Esophagus (tissue), 2 donors: ENCODE measurements around the gene CR2. TPM values are rescaled to one million over a fixed set of nuclear protein-coding genes. Genes with fewer than 3 reads are reported as not detected.

Experiments used
- H3K27ac ChIP-seq, 2 donors: one replicate each; pipeline ENCODE4 v1.5.1; 2013; ENCODE audit warnings: low read depth in 2 of 2, mild to moderate bottlenecking in 2 of 2, inconsistent platforms in 1 of 2, low read length in 1 of 2, moderate library complexity in 1 of 2
- H3K27me3 ChIP-seq, 2 donors: one replicate each; pipeline ENCODE4 v1.6.1; 2013; ENCODE audit warnings: low read length in 2 of 2, control low read depth in 1 of 2, mild to moderate bottlenecking in 1 of 2; ENCODE audit not compliant: insufficient read depth in 2 of 2, control insufficient read depth in 1 of 2
- H3K36me3 ChIP-seq, 2 donors: one replicate each; pipeline ENCODE4 v1.6.1; 2013; ENCODE audit warnings: low read length in 1 of 2; ENCODE audit not compliant: control insufficient read depth in 2 of 2, insufficient read depth in 2 of 2
- H3K4me1 ChIP-seq, 2 donors: one replicate each; pipeline ENCODE4 v1.6.1; 2013; ENCODE audit warnings: low read length in 1 of 2; ENCODE audit not compliant: control insufficient read depth in 2 of 2, insufficient read depth in 2 of 2
- H3K4me3 ChIP-seq, 2 donors: one replicate each; pipeline ENCODE4 v1.5.1; 2013; ENCODE audit warnings: low read length in 2 of 2, mild to moderate bottlenecking in 2 of 2, low read depth in 1 of 2, moderate library complexity in 1 of 2
- H3K9me3 ChIP-seq, 2 donors: one replicate each; pipeline ENCODE4 v1.6.1; 2013; ENCODE audit warnings: mild to moderate bottlenecking in 2 of 2, low read depth in 1 of 2, low read length in 1 of 2, moderate library complexity in 1 of 2; ENCODE audit not compliant: control insufficient read depth in 2 of 2, insufficient read depth in 1 of 2
- WGBS, 2 donors: extraction: QIAGEN DNeasy Blood & Tissue Kit; methylation state at CpG; one replicate each; pipeline ENCODE4 v1.1.7; 2013; 5-methylcytosine and 5-hydroxymethylcytosine counted together
- polyA plus RNA-seq, 2 donors: library from polyadenylated mRNA; stranded (reverse); fragments of 200-250 nt; gene quantifications; one replicate each; pipeline ENCODE4 v1.2.3, GENCODE V29; 2013
- donor health status: healthy with polysubstance abuse.
- donor health status: Bipolar disorder and iron deficiency.

Gene CR2
- polyA plus RNA-seq, 2 donors, result 0.02 to 0.06 TPM

- Histone ChIP-seq H3K27me3 (peaks cover 3% of the 10 kb centered on the region in 2 donors), H3K9me3 (no peaks in the 10 kb centered on the region)
- 0 to 2% methylated on average over 4 of the region's 4 CpGs for WGBS, 2 donors
Measured at GRCh38 chr1:207499573-207499972, 45.4 kb downstream of the CR2 start.

DNA sequence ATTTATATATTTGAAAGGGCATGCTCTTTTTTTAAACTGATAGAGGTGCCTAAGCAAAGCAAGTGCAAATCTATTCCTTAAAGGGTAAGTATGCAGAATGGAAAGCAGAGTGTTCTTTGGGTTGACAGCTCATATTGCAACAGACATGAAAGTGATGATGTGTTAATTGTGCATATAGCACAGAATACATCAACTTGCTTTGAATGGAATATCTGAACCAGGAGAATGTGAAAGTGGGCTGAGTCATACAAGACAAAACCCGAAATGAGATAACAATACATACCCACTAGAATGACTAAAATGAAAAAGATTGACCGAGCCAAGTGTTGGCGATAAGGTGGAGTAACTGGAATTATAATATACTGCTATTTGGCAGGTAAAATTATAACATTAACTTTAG is 46.2 kb downstream of the CR2 start:
- 53 to 67% methylated on average over 3 of the region's 3 CpGs for WGBS, 2 donors
- H3K4me1 ChIP-seq, result peaks cover 0 to 4% of the 10 kb centered on the region in 2 donors
- H3K27ac ChIP-seq, result no peak overlapping the region
- no peak overlapping the region for H3K4me3 ChIP-seq
- peaks cover 3% of the 10 kb centered on the region in 2 donors for H3K27me3 ChIP-seq
- no peaks in the 10 kb centered on the region for H3K36me3 ChIP-seq
- no peaks in the 10 kb centered on the region for H3K9me3 ChIP-seq

More at GRCh38 chr1:207499573-207499972, 45.4 kb downstream of the CR2 start:
- H3K4me3 ChIP-seq, result no peak overlapping the region
- no peaks in the 10 kb centered on the region for H3K36me3 ChIP-seq
- H3K27ac ChIP-seq, result no peak overlapping the region
- peaks cover 0 to 4% of the 10 kb centered on the region in 2 donors for H3K4me1 ChIP-seq

GRCh38 chr1:207501071-207501470 is 46.9 kb downstream of the CR2 start:
- Histone ChIP-seq H3K4me3 (no peak overlapping the region), H3K36me3 (no peaks in the 10 kb centered on the region), H3K4me1 (peaks cover 0 to 4% of the 10 kb centered on the region in 2 donors), H3K27ac (no peak overlapping the region), H3K9me3 (no peaks in the 10 kb centered on the region), H3K27me3 (peaks cover 3% of the 10 kb centered on the region in 2 donors)
- WGBS, 2 donors, result 54% methylated on average over 5 of the region's 5 CpGs

DNA sequence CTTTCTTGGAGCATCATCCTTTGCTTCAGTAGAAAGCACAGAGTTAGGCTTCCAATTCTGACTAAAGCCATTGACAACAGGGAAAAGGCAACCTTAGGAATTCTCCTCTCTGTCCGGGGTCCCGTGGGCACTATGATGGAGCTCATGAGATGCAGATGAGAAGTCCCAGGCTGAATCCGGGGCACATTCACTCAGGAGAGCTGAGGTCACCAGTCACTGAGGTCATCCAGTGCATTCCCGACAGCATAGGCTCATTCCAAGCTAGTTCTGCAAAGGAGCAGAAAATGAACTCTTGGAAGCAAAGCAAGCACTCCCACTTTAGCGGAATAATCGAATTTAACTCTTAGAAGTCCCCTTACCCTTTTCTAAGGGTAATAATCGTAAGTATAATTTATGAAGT is 48.6 kb downstream of the CR2 start:
- H3K27me3 ChIP-seq, result peaks cover 0 to 3% of the 10 kb centered on the region in 2 donors
- no peak overlapping the region for H3K27ac ChIP-seq
- 63 to 64% methylated on average over 7 of the region's 7 CpGs for WGBS, 2 donors
- no peaks in the 10 kb centered on the region for H3K9me3 ChIP-seq
- no peaks in the 10 kb centered on the region for H3K36me3 ChIP-seq
- no peaks in the 10 kb centered on the region for H3K4me1 ChIP-seq
- H3K4me3 ChIP-seq, result no peak overlapping the region

DNA sequence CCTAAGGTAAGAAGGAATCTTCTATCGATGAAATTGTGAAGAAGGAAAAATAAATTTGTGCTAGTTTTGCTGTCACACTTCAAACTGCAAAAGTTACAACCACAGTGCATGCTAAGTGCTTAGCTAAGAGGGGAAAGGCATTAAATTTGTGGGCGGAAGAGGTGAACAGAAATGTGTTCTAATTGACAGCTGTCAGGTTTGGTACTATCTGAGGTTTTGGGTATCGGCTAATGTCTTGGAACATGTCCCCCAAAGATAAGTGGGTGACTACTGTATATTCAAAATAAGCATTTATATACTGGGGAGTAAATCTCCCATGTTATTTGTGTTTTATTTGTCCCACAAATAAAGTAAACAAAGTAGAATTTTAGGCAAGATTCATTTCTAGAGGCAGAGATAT is 49.8 kb downstream of the CR2 start:
- Histone ChIP-seq H3K9me3 (no peaks in the 10 kb centered on the region), H3K36me3 (no peaks in the 10 kb centered on the region), H3K4me1 (no peaks in the 10 kb centered on the region), H3K4me3 (no peak overlapping the region), H3K27ac (no peak overlapping the region), H3K27me3 (peaks cover 0 to 3% of the 10 kb centered on the region in 2 donors)
- 93% methylated on average over 3 of the region's 3 CpGs for WGBS, 2 donors

DNA sequence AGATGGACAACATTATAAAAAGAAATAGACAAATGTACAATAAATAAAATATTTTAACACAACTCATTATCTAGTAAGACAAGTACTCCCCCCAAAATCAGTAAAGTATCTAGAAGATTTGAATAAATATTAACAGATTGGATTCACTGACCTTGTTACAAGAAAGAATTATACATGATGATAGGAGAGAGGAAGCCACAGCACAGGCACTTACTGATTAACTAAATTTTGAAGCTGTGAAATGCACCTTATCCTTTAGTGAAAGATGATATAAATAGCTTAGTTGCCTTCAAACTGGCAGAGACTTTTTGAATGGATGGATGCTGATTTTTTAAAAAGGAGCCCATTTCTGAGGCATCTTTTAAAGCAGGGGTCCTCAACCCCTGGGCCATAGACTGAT is 50.3 kb downstream of the CR2 start:
- H3K27me3 ChIP-seq, result peaks cover 0 to 3% of the 10 kb centered on the region in 2 donors
- no peak overlapping the region for H3K4me3 ChIP-seq
- no peaks in the 10 kb centered on the region for H3K36me3 ChIP-seq
- H3K9me3 ChIP-seq, result no peaks in the 10 kb centered on the region
- H3K4me1 ChIP-seq, result no peaks in the 10 kb centered on the region
- no peak overlapping the region for H3K27ac ChIP-seq

DNA sequence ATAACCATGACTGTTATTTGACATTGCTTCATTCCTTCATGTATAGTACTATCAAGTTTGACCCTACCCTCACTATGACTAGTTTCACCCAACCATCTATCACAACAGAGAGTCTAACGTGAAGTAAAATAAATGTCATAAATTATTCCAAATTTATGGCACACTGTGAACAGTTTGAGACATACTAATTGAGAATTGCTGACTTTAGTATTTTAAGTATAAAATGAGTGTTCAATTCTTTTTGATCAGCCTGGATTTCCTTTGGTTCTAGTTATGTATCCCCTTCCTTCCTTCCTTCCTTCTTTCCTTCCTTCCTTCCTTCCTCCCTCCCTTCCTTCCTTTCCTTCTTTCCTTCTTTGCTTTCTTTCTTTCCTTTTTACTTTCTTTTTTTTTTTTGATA is 56.3 kb downstream of the CR2 start:
- Histone ChIP-seq H3K4me3 (no peak overlapping the region), H3K27me3 (no peaks in the 10 kb centered on the region), H3K4me1 (no peaks in the 10 kb centered on the region), H3K27ac (no peak overlapping the region), H3K9me3 (no peaks in the 10 kb centered on the region), H3K36me3 (no peaks in the 10 kb centered on the region)
- WGBS, 2 donors, result 68 to 72% methylated on average over 1 of the region's 1 CpG

DNA sequence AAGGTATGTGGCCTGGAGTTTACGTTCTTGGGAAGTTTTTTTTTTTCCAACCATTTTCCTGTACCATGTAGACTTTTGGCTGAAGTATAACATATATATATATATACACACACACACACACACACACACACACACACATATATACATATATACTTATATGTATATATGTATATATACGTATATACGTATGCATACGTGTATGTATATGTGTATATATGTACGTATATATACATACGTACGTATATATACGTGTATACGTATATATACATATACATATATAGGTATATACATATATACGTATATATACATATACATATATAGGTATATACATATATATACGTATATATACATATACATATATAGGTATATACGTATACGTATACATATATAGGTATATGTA is 60.8 kb downstream of the CR2 start:
- WGBS, 2 donors, result 93 to 95% methylated on average over 13 of the region's 13 CpGs
- no peak overlapping the region for H3K27ac ChIP-seq
- no peaks in the 10 kb centered on the region for H3K27me3 ChIP-seq
- no peak overlapping the region for H3K4me3 ChIP-seq
- no peaks in the 10 kb centered on the region for H3K9me3 ChIP-seq
- H3K4me1 ChIP-seq, result no peaks in the 10 kb centered on the region
- no peaks in the 10 kb centered on the region for H3K36me3 ChIP-seq

DNA sequence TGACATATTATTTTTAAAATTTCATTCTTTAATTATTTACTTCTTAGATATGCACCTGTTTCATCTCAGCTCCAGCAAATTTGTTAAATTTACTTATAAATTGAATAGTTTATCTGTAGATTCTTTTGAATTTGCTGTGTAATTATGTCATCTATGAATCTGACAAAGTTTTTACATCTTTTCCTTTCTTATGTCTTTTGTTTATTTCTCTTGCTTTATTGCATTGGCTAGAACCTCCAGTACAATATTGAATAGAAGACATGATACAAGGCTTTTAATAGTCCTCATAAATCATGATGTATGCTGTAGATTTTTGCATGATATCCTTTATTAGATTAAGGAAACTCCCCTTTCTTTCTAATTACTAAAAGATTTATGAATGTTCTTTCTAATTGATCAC is 62.6 kb downstream of the CR2 start:
- H3K4me1 ChIP-seq, result no peaks in the 10 kb centered on the region
- H3K36me3 ChIP-seq, result no peaks in the 10 kb centered on the region
- no peak overlapping the region for H3K27ac ChIP-seq
- no peaks in the 10 kb centered on the region for H3K27me3 ChIP-seq
- H3K9me3 ChIP-seq, result no peaks in the 10 kb centered on the region
- H3K4me3 ChIP-seq, result no peak overlapping the region

- H3K36me3 ChIP-seq, result no peaks in the 10 kb centered on the region
- H3K9me3 ChIP-seq, result no peaks in the 10 kb centered on the region
- H3K27ac ChIP-seq, result no peak overlapping the region
- no peaks in the 10 kb centered on the region for H3K4me1 ChIP-seq
- H3K27me3 ChIP-seq, result no peaks in the 10 kb centered on the region
- no peak overlapping the region for H3K4me3 ChIP-seq
- 63 to 64% methylated on average over 4 of the region's 4 CpGs for WGBS, 2 donors
Measured at GRCh38 chr1:207518608-207519236, 64.6 kb downstream of the CR2 start.
